HG02798 (cell line): ENCODE results near the gene DNER.
A peak's percentile ranks its signal among the peaks of the same experiment; 100 is the strongest.
"Not testable (repeated sequence)": the region's sequence is repeated elsewhere in the genome, so short reads cannot be mapped to it uniquely, and the experiment has no call there.

Source experiments
- ATAC-seq: cut with Tn5 transposase; IDR thresholded peaks from one replicate; pipeline ENCODE4 v1.9.1; 2021; ENCODE audit warnings: mild to moderate bottlenecking; ENCODE audit not compliant: unreplicated experiment, poor library complexity

DNER gene

GRCh38 chr2:229719926-229720647, 5.7 kb upstream of the DNER start:
- no peak for ATAC-seq

DNA sequence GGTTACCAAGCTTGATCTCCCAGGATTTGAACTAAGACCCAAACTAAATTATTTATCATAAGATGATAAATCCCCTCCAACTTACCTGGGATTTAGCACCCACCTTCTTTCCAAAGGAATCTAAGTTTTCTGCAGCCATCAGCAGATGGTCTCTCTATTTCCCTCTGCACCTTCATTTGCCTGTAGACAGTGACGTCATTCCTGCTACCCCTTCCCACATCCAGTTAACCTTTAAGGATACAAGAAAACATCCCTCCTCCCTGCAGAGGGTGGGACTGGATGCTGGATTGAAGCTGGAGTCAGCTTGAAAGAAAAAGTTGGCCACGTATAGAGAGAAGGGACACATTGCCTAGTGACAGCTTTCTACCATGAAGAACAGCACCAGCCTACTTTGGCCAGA, 3.7 kb upstream of the DNER start:
- no peak for ATAC-seq

- ATAC-seq, result no peak
Measured at GRCh38 chr2:229715895-229716507, 1.6 kb upstream of the DNER start.

DNA sequence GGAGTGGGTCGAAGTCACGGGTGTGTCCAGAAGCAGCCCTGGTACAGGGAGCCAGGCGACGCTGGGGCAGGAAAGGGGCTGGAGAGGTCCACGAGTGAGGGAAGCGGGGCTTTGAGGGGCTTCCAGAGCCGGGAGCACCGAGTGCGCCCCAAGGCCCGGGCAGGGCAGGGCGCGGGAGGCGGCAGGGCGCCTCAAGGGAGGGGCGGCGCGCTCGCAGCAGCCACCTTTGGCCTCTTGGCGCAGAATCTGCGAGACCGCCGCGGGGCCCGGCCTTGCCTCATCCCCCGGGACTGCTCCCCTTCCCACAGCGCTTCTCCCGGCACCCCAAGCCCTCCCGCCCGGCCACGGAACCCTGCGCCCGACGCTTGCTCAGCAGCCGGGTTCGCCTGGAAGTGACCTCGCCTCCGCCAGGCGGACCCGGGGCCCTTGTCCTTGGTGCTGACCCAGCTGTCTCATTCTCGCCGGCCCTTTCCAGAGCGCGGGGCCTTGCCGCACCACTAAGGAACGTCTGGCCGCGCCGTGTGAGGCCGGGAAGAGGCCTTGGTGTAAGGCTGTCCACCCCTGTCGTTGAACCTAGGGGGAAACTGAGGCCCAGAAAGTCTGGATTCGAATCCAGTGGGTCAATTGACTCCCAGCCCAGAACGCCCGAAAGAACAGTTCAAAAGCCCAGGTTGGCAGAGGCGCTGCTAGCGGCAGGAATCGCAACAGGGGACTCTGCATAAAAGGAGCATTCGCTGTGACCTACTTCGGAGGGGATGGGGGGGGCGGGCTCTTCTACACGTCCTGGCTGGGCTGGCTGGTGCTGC, 584 bp upstream of the DNER start:
- peak; percentile 23 for ATAC-seq

DNA sequence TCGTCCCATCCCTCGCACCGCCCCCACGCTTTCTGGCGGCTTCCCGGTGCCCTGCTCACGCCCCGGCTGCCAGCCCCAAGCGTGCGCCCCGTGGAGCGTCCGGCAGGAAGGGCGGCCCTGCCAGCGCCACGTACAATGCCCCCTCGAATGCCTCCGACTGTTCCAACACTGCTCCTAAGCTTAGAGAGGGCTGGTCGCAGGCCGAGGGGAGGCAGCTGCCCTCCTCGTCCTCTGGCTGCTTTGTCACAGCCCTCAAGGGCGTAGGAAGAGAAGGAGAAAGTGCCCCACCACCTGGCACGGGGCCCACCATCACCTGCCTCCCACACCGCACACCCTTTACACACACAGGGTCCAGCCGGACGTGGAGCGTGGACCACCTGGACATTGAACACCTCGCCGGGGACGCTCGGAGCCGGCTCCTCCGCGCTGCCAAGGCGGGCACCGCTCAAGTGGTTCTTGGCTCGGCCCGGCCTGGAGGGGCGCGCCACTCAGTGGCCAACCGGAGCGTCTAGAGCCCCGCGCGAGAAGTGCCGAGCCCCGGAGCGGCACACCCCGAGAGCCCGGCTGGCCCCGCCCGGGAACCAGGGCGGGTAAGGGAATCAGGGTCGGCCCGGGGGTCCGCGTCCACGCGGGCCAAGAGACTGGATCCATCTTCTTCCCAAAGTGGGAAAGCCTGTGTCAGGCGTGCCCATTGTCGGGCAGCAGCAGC, 830 bp downstream of the DNER start:
- ATAC-seq, result no peak

DNA sequence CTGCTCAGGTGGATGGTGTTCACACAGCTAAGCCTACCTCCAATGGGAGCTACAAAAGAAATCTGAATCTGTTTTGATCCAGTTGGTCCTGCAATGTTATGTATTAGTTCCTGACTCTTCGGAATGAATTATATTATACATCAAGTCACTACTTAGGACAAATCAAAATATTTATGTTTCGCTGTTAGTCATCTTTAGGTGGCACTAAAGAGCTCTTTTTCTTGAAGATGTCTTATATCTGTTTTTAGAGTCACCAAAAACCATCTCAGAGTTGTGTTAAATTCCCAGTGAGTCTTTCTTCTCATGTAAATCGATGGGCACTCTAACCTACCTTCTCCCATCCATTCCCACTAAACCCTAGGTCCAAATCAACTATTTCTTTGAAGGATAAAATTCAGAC, 2.2 kb downstream of the DNER start:
- ATAC-seq, result no peak

DNA sequence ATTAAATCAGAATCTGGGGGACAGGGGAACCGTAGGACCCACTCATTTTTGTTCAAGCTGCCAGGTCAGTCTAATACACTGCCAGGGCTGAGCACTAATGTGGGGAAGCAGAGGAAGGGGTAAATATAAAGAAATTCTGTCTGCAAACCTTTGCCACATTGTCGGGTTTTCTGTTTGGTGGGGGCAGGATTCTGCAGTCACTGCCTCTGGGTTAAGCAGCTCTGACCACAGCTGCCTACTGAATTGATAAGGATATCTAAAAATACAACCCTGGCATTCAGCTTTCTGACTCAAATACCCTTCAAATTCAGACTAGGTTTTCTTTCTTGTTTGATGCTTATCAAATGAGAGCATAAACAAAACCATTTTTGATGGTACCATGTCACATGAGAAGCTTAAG, 6.0 kb downstream of the DNER start:
- ATAC-seq, result no peak

DNA sequence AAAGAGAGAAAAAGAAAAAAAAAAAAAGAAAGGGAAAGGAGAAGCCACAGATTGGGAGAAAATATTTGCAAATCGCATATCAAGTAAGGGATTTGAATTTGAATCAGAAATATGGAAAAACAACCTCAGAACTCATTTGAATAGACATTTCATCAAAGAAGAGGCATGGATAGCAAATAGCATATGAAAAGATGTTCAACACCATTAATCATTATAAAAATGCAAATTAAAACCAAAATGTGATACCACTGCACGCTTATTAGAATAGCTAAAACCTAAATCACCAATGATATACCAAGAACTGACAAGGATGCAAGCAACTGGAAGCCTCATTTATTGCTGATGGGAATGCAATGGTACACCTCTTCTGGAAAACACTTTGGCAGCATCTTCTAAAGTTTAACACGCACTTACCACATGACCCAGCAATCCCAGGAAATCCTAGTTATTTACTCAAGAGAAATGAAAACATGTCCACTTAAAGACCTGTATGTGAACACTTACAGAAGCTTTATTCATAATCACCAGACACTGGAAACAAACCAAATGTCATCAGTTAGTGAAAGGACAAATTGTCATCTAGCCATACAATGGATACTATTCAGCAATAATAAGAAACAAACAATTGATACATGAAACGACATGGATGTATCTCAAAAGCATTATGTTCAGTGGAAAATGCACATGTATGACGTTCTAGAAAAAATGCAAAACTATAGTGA, 10.3 kb downstream of the DNER start:
- no peak for ATAC-seq

GRCh38 chr2:229701716-229702115, 12.6 kb downstream of the DNER start:
- ATAC-seq, result no peak

DNA sequence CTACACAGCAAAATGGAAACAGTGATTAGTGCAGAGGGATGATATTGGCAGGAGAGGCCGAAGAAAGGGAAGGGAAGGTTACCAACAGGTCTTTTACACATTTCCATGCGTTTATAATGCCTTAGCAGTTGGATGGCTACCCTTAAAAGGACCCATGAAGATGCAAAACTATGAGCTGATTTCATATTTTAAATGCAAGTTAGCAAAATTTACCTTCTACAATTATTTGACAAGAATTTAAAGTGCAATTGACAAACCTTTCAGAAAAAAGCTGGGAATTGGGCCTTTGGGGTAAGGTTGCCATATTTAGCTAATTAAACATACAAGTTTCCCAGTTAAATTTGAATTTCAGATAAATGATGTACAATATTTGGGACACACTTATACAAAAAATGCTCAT, 13.3 kb downstream of the DNER start:
- no peak for ATAC-seq

DNA sequence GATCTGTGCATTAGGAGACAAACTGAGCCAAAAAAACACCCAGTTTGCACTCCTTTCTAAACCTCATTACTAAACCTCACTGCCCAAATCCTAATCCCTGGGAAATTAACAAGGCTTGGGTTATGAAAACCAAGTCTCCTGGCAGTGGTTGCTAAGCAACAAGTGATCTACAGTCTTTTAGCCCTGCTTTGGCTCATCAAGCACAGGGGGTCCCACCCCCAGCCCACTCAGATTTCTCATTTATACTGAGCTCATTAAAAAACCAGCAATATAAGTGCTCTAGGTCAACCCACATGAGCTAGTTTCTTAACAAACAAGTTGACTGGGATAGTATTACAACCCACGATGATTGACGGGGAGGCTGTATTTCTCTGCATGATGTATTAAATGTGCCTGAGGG, 18.4 kb downstream of the DNER start:
- ATAC-seq, result no peak

GRCh38 chr2:229693845-229694244, 20.5 kb downstream of the DNER start:
- not testable (repeated sequence) for ATAC-seq

DNA sequence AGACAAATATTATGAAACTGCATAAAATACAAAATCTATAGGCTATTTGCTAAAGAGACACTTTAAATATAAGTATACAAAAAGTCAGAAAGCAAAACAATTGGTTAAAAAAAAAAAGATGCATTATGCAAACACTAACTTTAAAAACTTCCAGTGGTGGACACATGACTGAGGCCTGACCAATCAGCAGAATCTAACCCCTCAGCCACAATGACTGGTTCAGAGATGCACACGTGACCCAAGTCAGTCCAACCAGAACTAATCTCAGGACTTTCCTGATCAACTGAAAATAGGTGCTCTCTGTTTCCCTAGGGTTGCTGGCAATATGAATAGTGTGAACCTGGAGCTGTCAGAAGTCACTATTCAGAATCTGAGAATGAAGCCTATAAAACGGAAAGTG, 22.7 kb downstream of the DNER start:
- ATAC-seq, result no peak

- ATAC-seq, result no peak
Measured at GRCh38 chr2:229689307-229689839, 25.0 kb downstream of the DNER start.

DNA sequence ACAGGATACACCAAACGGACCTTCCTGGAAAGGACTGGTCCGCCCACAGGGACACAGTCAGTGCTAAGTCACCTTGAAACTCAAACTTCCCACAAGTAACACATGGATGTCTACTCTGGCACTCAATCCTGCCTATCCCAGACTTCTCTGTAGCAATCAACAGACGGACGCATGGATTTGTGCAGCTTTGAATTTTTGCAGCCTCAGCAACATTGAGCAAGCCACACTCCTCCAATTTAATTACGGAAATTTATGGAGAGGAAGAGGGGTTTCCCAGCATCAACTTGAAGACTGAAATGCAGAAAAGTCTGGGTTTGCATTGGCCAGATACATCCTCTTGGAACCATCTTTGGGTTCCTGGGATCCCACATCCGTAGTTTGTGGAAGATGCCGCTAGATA, 26.2 kb downstream of the DNER start:
- ATAC-seq, result no peak

- ATAC-seq, result no peak
Measured at GRCh38 chr2:229686122-229686919, 28.0 kb downstream of the DNER start.

- no peak for ATAC-seq
Measured at GRCh38 chr2:229684942-229685562, 29.3 kb downstream of the DNER start.

GRCh38 chr2:229679393-229680125, 34.8 kb downstream of the DNER start:
- no peak for ATAC-seq
